PFSK-1 (cell line): ENCODE results near the gene RRP9.

Experiments used
- FOXP2 ChIP-seq: optimal IDR thresholded peaks from 2 replicates; pipeline ENCODE3; 2011; ENCODE audit warnings: borderline replicate concordance, control low read depth, inconsistent platforms; ENCODE audit not compliant: insufficient read depth; ENCODE audit errors: extremely low read length, extremely low read depth
- POLR2AphosphoS5 ChIP-seq: IDR thresholded peaks from 2 replicates; pipeline ENCODE4 v1.6.1; 2012; ENCODE audit warnings: low read depth, mild to moderate bottlenecking, control low read depth, low read length, moderate library complexity
- REST ChIP-seq, 2 experiments: IDR thresholded peaks; 2 replicates each; pipeline versions ENCODE4 v1.6.1 to v1.8.0; 2011 to 2012; ENCODE audit warnings: low read depth in 2 of 2, low read length in 2 of 2, control low read depth in 1 of 2, inconsistent platforms in 1 of 2, mild to moderate bottlenecking in 1 of 2, moderate library complexity in 1 of 2; ENCODE audit not compliant: insufficient read depth in 1 of 2
- SIN3A ChIP-seq: IDR thresholded peaks from 2 replicates; pipeline ENCODE4 v1.6.1; 2012; ENCODE audit warnings: mild to moderate bottlenecking, low read length, moderate library complexity, borderline replicate concordance; ENCODE audit not compliant: insufficient read depth
- TAF1 ChIP-seq: IDR thresholded peaks from 2 replicates; pipeline ENCODE4 v1.6.1; 2012; ENCODE audit warnings: low read length, control low read depth, borderline replicate concordance; ENCODE audit not compliant: insufficient read depth

RRP9 gene

GRCh38 chr3:51945031-51945840, 3.5 kb upstream of the RRP9 start:
- no peak for TF ChIP-seq POLR2AphosphoS5
- no peak for TF ChIP-seq SIN3A
- TF ChIP-seq REST (IDR thresholded peaks at IDR 0.05; ENCODE audit: insufficient read depth in 1 of 2, low read depth in 2 of 2, low read length in 2 of 2), result no peak
- no peak for TF ChIP-seq TAF1
- no peak for TF ChIP-seq FOXP2

- TF ChIP-seq SIN3A (no peak), FOXP2 (no peak), POLR2AphosphoS5 (no peak), TAF1 (no peak), REST (IDR thresholded peaks at IDR 0.05; ENCODE audit: insufficient read depth in 1 of 2, low read depth in 2 of 2, low read length in 2 of 2) (no peak)
These were observed 2.8 kb upstream of the RRP9 start for GRCh38 chr3:51944451-51945021.

- TF ChIP-seq REST (IDR thresholded peaks at IDR 0.05; ENCODE audit: insufficient read depth in 1 of 2, low read depth in 2 of 2, low read length in 2 of 2) (no peak), POLR2AphosphoS5 (no peak), SIN3A (no peak), FOXP2 (no peak), TAF1 (no peak)
These were observed 2.0 kb upstream of the RRP9 start for GRCh38 chr3:51943451-51944391.

DNA sequence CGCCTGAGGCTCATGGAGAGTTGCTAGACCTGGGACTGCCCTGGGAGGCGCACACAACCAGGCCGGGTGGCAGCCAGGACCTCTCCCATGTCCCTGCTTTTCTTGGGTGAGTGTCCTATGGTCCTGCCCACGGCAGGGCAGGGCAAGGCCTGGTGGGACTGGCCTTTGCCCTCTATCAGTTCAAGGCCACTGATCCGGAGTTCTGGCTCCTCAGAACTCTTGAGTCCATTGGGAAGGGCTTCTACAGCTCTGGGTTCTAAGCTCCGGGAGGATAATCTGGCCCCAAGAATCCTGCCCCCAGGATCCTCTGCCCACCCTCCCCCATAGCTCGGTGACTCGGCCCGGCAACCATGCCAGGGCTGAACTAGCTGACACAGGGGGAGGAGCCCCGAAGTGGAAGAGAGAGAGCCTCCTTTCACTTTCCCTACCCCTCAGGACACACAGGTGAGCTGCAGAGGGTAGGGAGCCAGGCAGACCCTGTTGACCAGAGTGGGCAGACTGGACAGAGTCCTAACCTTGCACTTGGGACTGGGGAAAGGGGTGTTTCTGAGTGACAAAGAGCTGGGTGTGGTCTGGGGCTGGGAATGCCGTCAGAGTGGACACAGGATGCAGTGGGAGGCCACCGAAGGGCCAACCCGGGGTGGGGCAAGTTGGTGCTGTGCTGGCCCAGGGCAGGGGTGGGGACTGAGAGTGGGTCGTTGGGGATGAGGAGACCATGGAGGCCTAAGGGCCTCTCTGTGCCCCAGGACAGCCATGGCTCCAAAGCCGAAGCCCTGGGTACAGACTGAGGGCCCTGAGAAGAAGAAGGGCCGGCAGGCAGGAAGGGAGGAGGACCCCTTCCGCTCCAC, 1.1 kb upstream of the RRP9 start:
- TF ChIP-seq REST (IDR thresholded peaks at IDR 0.05; ENCODE audit: insufficient read depth in 1 of 2, low read depth in 2 of 2, low read length in 2 of 2), result no peak
- TF ChIP-seq TAF1, result 0 out of 2 replicates have a peak, but pooled peaks have one; percentile 24
- TF ChIP-seq POLR2AphosphoS5, result peak; percentile 54; the same call in 1 of the 2 replicates
- TF ChIP-seq FOXP2, result no peak
- no peak for TF ChIP-seq SIN3A
